NCI-H1694 treated with DMSO at 0.1 percent for 48 hours (cell line): ENCODE data around the gene CSF3.
A peak's percentile ranks its signal among the peaks of the same experiment; 100 is the strongest.

Experiments used
- DNase-seq: peaks from one replicate; lab custom pipeline; 2025; lab: John Stamatoyannopoulos, UW

The CSF3 gene

GRCh38 chr17:40024901-40025300, 9.7 kb downstream of the CSF3 start:
- no peak for DNase-seq

GRCh38 chr17:40025559-40025958, 10.3 kb downstream of the CSF3 start:
- no peak for DNase-seq

GRCh38 chr17:40025991-40026815, 11.0 kb downstream of the CSF3 start:
- peak; percentile 64 for DNase-seq

- peak; percentile 75 for DNase-seq
Measured at GRCh38 chr17:40026816-40027613, 11.8 kb downstream of the CSF3 start.

GRCh38 chr17:40027614-40028012, 12.4 kb downstream of the CSF3 start:
- no peak for DNase-seq

- no peak for DNase-seq
Measured at GRCh38 chr17:40028595-40028994, 13.4 kb downstream of the CSF3 start.

- DNase-seq = no peak
Measured at GRCh38 chr17:40031706-40032105, 16.5 kb downstream of the CSF3 start.

- DNase-seq = no peak
Measured at GRCh38 chr17:40032322-40033320, 17.4 kb downstream of the CSF3 start.

GRCh38 chr17:40033339-40033738, 18.1 kb downstream of the CSF3 start:
- no peak for DNase-seq

GRCh38 chr17:40034426-40035161, 19.4 kb downstream of the CSF3 start:
- DNase-seq = no peak

GRCh38 chr17:40035162-40035559, 19.9 kb downstream of the CSF3 start:
- DNase-seq = peak; percentile 50

GRCh38 chr17:40038882-40039513, 23.8 kb downstream of the CSF3 start:
- peak; percentile 41 for DNase-seq

- no peak for DNase-seq
Measured at GRCh38 chr17:40041196-40041595, 26.0 kb downstream of the CSF3 start.

GRCh38 chr17:40056379-40057015, 41.3 kb downstream of the CSF3 start:
- peak; percentile 76 for DNase-seq

- peak; percentile 33 for DNase-seq
Measured at GRCh38 chr17:40058186-40058784, 43.0 kb downstream of the CSF3 start.

GRCh38 chr17:40058865-40059264, 43.6 kb downstream of the CSF3 start:
- no peak for DNase-seq

- DNase-seq = no peak
Measured at GRCh38 chr17:40059729-40060475, 44.7 kb downstream of the CSF3 start.

- peak; percentile 43 for DNase-seq
Measured at GRCh38 chr17:40060887-40061608, 45.8 kb downstream of the CSF3 start.
